ENCODE results near the gene RASSF3.
"Not testable (repeated sequence)": the region's sequence is repeated elsewhere in the genome, so short reads cannot be mapped to it uniquely, and the experiment has no call there.

The RASSF3 gene

GRCh38 chr12:64670019-64670418 lies 59.7 kb downstream of the RASSF3 start:
- no peak for DNase-seq (ENCODE audit: low spot score)

- no peak for DNase-seq (ENCODE audit: low spot score)
Observed at GRCh38 chr12:64670919-64671639, 60.8 kb downstream of the RASSF3 start.

- no peak for DNase-seq (ENCODE audit: low spot score)
Observed at GRCh38 chr12:64671681-64672080, 61.4 kb downstream of the RASSF3 start.

GRCh38 chr12:64672925-64673409 lies 62.7 kb downstream of the RASSF3 start:
- DNase-seq (ENCODE audit: low spot score) = no peak

GRCh38 chr12:64673490-64674169 lies 63.3 kb downstream of the RASSF3 start:
- DNase-seq (ENCODE audit: low spot score) = no peak

GRCh38 chr12:64674367-64674922 lies 64.2 kb downstream of the RASSF3 start:
- DNase-seq (ENCODE audit: low spot score) = no peak

- DNase-seq (ENCODE audit: low spot score) = no peak
Observed at GRCh38 chr12:64675795-64676194, 65.5 kb downstream of the RASSF3 start.

GRCh38 chr12:64678248-64678647 lies 68.0 kb downstream of the RASSF3 start:
- DNase-seq (ENCODE audit: low spot score) = no peak

GRCh38 chr12:64678835-64679234 lies 68.5 kb downstream of the RASSF3 start:
- no peak for DNase-seq (ENCODE audit: low spot score)

GRCh38 chr12:64679487-64680001 lies 69.2 kb downstream of the RASSF3 start:
- peak; percentile 45 for DNase-seq (ENCODE audit: low spot score)

- DNase-seq (ENCODE audit: low spot score) = no peak
Observed at GRCh38 chr12:64680235-64680634, 69.9 kb downstream of the RASSF3 start.

- no peak for DNase-seq (ENCODE audit: low spot score)
Observed at GRCh38 chr12:64681200-64682052, 71.1 kb downstream of the RASSF3 start.

- peak; percentile 17 for DNase-seq (ENCODE audit: low spot score)
Observed at GRCh38 chr12:64682572-64683277, 72.4 kb downstream of the RASSF3 start.

- DNase-seq (ENCODE audit: low spot score) = no peak
Observed at GRCh38 chr12:64683816-64684543, 73.7 kb downstream of the RASSF3 start.

GRCh38 chr12:64685050-64685449 lies 74.8 kb downstream of the RASSF3 start:
- no peak for DNase-seq (ENCODE audit: low spot score)

GRCh38 chr12:64685605-64686004 lies 75.3 kb downstream of the RASSF3 start:
- no peak for DNase-seq (ENCODE audit: low spot score)

- no peak for DNase-seq (ENCODE audit: low spot score)
Observed at GRCh38 chr12:64687816-64688215, 77.5 kb downstream of the RASSF3 start.

- no peak for DNase-seq (ENCODE audit: low spot score)
Observed at GRCh38 chr12:64688219-64688618, 77.9 kb downstream of the RASSF3 start.

GRCh38 chr12:64688715-64689114 lies 78.4 kb downstream of the RASSF3 start:
- DNase-seq (ENCODE audit: low spot score) = no peak

GRCh38 chr12:64690236-64690635 lies 79.9 kb downstream of the RASSF3 start:
- not testable (repeated sequence) for DNase-seq (ENCODE audit: low spot score)
